Heart right ventricle (tissue), 16 donors: ENCODE measurements around the gene ZNF391. TPM values are rescaled to one million over a fixed set of nuclear protein-coding genes. Genes with fewer than 3 reads are reported as not detected.
"Not testable (repeated sequence)": the region's sequence is repeated elsewhere in the genome, so short reads cannot be mapped to it uniquely, and the experiment has no call there.

Experiments used
- ATAC-seq, 8 donors: fragments of 200-7000 bp; cut with Tn5 transposase; one replicate each; pipeline ENCODE4 v1.9.1; 2020; ENCODE audit warnings: mild to moderate bottlenecking in 8 of 8, moderate library complexity in 8 of 8, moderate number of reproducible peaks in 1 of 8
- DNase-seq, 2 donors: peaks; one replicate each; pipeline ENCODE4 v3.0.0-alpha.2; 2020
- H3K27ac ChIP-seq, 10 donors: fragments of 200-600 bp; sonication (generic) in 2 of 10; one replicate each; pipeline versions ENCODE4 v1.5.0 to v1.8.0; 2020 to 2022; ENCODE audit warnings: mild to moderate bottlenecking in 3 of 10
- H3K27me3 ChIP-seq, 7 donors: fragments of 200-600 bp; one replicate each; pipeline ENCODE4 v1.8.0; 2021 to 2022; ENCODE audit warnings: mild to moderate bottlenecking in 2 of 7
- H3K36me3 ChIP-seq, 9 donors: fragments of 200-600 bp; sonication (generic) in 1 of 9; one replicate each; pipeline versions ENCODE4 v1.5.0 to v1.8.0; 2020 to 2022; ENCODE audit warnings: mild to moderate bottlenecking in 2 of 9
- H3K4me1 ChIP-seq, 9 donors: fragments of 200-600 bp; sonication (generic) in 1 of 9; one replicate each; pipeline versions ENCODE4 v1.5.0 to v1.8.0; 2020 to 2022; ENCODE audit warnings: mild to moderate bottlenecking in 4 of 9
- H3K4me3 ChIP-seq, 10 donors: fragments of 200-600 bp; sonication (generic) in 2 of 10; one replicate each; pipeline versions ENCODE4 v1.5.0 to v1.8.0; 2020 to 2022; ENCODE audit warnings: mild to moderate bottlenecking in 7 of 10, moderate library complexity in 2 of 10
- H3K9me3 ChIP-seq, 11 donors: fragments of 200-600 bp in 10 of 11; sonication (generic) in 2 of 11; one replicate each; pipeline versions ENCODE4 v1.5.0 to v1.8.0; 2013 to 2022; ENCODE audit warnings: mild to moderate bottlenecking in 2 of 11, control low read depth in 1 of 11, moderate library complexity in 1 of 11
- WGBS, 2 donors: extraction: QIAGEN DNeasy Blood & Tissue Kit; methylation state at CpG; one replicate each; pipeline ENCODE4 v1.1.7; 2013; ENCODE audit warnings: inconsistent platforms in 1 of 2; 5-methylcytosine and 5-hydroxymethylcytosine counted together
- intact Hi-C, 10 donors: fragments of 100-400 bp; cut with DNase I; formaldehyde crosslinking; loops; one replicate each; pipeline versions ENCODE4 v1.11.1 to v1.14.2; 2022
- polyA plus RNA-seq, 2 donors: library from polyadenylated mRNA; stranded (reverse); fragments of 200-250 nt; gene quantifications; one replicate each; pipeline ENCODE4 v1.2.3, GENCODE V29; 2013
- total RNA-seq, 10 donors: library from RNA; stranded (reverse); fragmentation: NEBNext Ultra II Directional in 3 of 10; extraction: Animal tissue kit (Norgen Biotek cat#: 25700) in 3 of 10; gene quantifications; one replicate each; pipeline versions ENCODE4 v1.2.1 to v1.2.4, GENCODE V29; 2021 to 2023
- TF ChIP-seq, protein P1 (sequence below), 9 donors: fragments of 200-600 bp; sonication (generic) in 2 of 9; IDR thresholded peaks; one replicate each; pipeline versions ENCODE4 v1.5.0 to v1.8.0; 2021 to 2022; ENCODE audit warnings: antibody characterized with exemption in 9 of 9, mild to moderate bottlenecking in 5 of 9, moderate library complexity in 1 of 9
- donor health status: Arrhythmogenic right ventricular cardiomyopathy.
- donor health status: ischemic (EF 13 %, LVEDD 7.1; RV severe dilation, severe dysfunction).
- donor health status: healthy with polysubstance abuse.
- donor health status: DM: no; HTN: yes; CAD: no.
- donor health status: DM: no; HTN: no; CAD: no.
- donor health status: ischemic (EF 25% LVEDD 6.9; RV normal size, moderate dysfunction).
- donor health status: ischemic (EF 25% LVEDD 5.7; RV mildly dilated, moderate dysfunction).
- donor health status: healthy.
- donor health status: DM: yes; HTN: yes; CAD: no.
- donor health status: Ischemic cardiomyopathy.
- donor health status: ischemic (EF 35%, LVEDD 5.7; RV mildly dilated, moderate dysfunction).
- donor health status: nonischemic (EF 11% LVEDD 7.7; RV severe dilation, severe dysfunction).
- donor health status: DM: yes; HTN: yes; CAD: no.
- donor health status: PGD.
- donor health status: ischemic (EF 29% LVEDD 5.4; RV normal size, mild dysfunction).
- donor health status: nonischemic (EF 23%, LVEDD 6.1; RV moderate dilation, normal function).

The ZNF391 gene
- total and polyA plus RNA-seq, 12 donors, result 0.46 to 1.8 (median 1.1) TPM

DNA sequence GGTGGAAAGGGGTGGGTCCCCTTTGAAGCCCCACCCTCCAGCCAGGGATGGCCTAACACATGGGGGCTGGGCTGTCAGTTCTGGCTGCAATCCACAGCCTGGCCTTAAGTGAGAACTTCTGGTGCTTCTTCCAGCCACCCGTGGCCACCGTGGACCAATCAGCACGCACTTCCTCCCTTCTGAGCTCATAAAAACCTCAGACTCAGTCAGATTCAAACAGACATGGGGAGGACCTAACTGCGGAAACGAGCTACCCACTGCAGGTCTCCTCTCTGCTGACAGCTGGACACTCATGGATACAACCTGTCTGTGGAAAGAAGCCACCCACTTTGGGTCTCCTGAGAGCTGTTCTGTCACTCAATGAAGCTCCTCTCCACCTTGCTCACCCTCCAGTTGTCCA, 20.4 kb upstream of the ZNF391 start:
- intact Hi-C loops, result no loop called here
- peaks cover 0 to 10% (median 0%) of the 10 kb centered on the region in 11 donors for H3K9me3 ChIP-seq
- no peak overlapping the region for H3K4me3 ChIP-seq
- TF ChIP-seq, protein P1, sequence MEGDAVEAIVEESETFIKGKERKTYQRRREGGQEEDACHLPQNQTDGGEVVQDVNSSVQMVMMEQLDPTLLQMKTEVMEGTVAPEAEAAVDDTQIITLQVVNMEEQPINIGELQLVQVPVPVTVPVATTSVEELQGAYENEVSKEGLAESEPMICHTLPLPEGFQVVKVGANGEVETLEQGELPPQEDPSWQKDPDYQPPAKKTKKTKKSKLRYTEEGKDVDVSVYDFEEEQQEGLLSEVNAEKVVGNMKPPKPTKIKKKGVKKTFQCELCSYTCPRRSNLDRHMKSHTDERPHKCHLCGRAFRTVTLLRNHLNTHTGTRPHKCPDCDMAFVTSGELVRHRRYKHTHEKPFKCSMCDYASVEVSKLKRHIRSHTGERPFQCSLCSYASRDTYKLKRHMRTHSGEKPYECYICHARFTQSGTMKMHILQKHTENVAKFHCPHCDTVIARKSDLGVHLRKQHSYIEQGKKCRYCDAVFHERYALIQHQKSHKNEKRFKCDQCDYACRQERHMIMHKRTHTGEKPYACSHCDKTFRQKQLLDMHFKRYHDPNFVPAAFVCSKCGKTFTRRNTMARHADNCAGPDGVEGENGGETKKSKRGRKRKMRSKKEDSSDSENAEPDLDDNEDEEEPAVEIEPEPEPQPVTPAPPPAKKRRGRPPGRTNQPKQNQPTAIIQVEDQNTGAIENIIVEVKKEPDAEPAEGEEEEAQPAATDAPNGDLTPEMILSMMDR (IDR thresholded peaks at IDR 0.05), result no peak
- DNase-seq (no peak), ATAC-seq (no peak)
- H3K27ac ChIP-seq, result no peak overlapping the region
- peaks cover 0 to 45% (median 0%) of the 10 kb centered on the region in 9 donors for H3K36me3 ChIP-seq
- no peaks in the 10 kb centered on the region for H3K27me3 ChIP-seq
- no peaks in the 10 kb centered on the region for H3K4me1 ChIP-seq
- WGBS, 2 donors, result 88 to 93% methylated on average over 5 of the region's 5 CpGs

DNA sequence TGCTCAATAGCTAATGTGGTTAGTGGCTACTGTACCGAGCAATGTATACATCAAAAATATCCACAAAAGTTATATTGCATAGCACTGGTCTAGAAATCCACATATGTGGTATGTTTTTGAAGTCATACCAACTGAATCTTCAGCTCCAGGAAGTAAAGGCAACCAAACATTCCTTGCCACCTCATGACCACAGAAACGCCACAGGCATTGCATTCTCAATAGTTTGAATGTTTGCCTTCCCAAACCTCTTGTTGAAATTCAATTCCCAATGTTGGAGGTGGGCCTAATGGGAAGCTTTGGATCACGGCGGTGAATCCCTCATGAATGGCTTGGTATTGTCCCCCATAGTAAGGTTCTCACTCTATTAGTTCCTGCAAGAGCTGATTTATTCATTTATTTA, 18.2 kb upstream of the ZNF391 start:
- Histone ChIP-seq H3K36me3 (peaks cover 0 to 25% (median 0%) of the 10 kb centered on the region in 9 donors), H3K4me1 (peaks cover 0 to 13% (median 6%) of the 10 kb centered on the region in 9 donors), H3K27ac (no peak overlapping the region), H3K27me3 (peaks cover 0 to 7% (median 0%) of the 10 kb centered on the region in 7 donors), H3K4me3 (no peak overlapping the region), H3K9me3 (peaks cover 0 to 10% (median 0%) of the 10 kb centered on the region in 11 donors)
- DNase-seq (no peak), ATAC-seq (no peak)
- 90 to 92% methylated on average over 4 of the region's 4 CpGs for WGBS, 2 donors
- TF ChIP-seq, protein P1 (IDR thresholded peaks at IDR 0.05), result no peak
- intact Hi-C loops, result no loop called here

DNA sequence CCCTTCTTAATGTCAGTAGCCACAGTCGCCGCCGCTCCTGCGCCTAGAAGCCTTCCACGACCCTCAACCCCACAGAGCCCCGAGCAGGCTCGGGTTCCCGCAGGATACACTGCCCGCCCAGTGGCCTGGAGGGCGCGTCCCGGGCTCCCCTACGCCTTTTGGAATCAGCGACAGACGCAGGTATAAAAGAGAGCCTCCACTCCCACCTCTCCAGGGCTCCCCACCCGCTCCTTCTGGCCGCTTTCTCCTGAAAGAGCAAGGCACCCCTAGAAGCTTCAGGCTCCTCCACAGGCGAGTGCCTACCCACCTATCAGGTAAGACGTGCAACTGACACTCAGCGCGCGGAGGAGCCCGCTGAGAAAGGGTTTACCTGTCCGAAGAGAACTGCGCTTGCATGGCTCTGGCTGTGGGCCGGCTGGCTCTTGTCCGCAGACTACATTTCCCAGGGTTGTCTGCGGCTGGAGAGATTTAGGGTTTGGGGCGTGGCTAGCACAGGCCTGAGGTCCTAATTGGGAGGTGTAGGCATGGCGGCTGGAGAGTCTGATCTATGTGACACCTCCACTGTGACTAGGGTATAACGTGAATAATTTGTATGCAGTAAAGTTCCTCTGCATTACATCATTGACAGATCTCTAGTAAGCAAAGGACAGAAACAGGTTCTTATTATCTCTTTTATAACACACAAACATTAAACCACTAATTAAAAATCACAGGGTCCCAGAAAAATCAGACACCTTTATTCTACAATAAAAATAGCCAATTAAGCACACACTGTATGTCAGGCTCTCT, 13.5 kb upstream of the ZNF391 start:
- peaks cover 0 to 7% (median 0%) of the 10 kb centered on the region in 7 donors for H3K27me3 ChIP-seq
- H3K36me3 ChIP-seq, result no peaks in the 10 kb centered on the region
- DNase-seq (peak; percentile 66 to 79), ATAC-seq (peak; percentile 98 to 100 (median 100))
- TF ChIP-seq, protein P1 (IDR thresholded peaks at IDR 0.05), result no peak
- peaks cover 0 to 17% (median 6%) of the 10 kb centered on the region in 9 donors for H3K4me1 ChIP-seq
- H3K27ac ChIP-seq, result peak overlapping the region in 7 of 10 donors; percentile 22 to 65 (median 38)
- intact Hi-C loops, result no loop called here
- 0 to 1% methylated on average over 31 of the region's 31 CpGs for WGBS, 2 donors
- no peaks in the 10 kb centered on the region for H3K9me3 ChIP-seq
- peak overlapping the region; percentile 46 to 88 (median 70) for H3K4me3 ChIP-seq

DNA sequence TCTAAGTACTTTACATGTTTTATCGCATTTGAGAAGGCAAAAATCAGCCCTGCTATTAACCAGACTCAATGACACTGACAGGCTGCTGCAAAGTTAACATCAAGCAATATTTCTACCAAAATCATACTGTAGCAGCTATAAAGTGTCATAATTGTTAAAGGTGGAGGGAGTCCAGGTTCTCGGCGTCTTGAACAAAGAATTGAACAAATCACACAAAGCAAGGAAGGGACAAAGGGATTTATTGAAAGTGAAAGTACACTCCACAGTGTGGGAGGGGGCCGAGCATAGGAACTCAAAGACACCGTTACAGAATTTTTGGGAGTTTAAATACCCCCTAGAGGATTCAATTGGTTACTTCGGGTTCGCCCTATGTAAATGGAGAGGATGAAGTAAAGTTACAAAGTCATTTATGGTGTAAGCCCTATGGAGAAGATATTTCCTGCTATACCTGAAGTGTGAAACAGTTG, 12.9 kb upstream of the ZNF391 start:
- intact Hi-C loops, result no loop called here
- TF ChIP-seq, protein P1 (IDR thresholded peaks at IDR 0.05), result no peak
- DNase-seq (no peak), ATAC-seq (peak in 1 of 8 donors; percentile 29)
- H3K27me3 ChIP-seq, result peaks cover 0 to 7% (median 0%) of the 10 kb centered on the region in 7 donors
- peaks cover 0 to 17% (median 6%) of the 10 kb centered on the region in 9 donors for H3K4me1 ChIP-seq
- 40 to 55% methylated on average over 7 of the region's 7 CpGs for WGBS, 2 donors
- no peaks in the 10 kb centered on the region for H3K36me3 ChIP-seq
- no peaks in the 10 kb centered on the region for H3K9me3 ChIP-seq
- H3K4me3 ChIP-seq, result peak overlapping the region in 8 of 10 donors; percentile 63 to 88 (median 71)
- peak overlapping the region in 1 of 10 donors; percentile 30 for H3K27ac ChIP-seq

DNA sequence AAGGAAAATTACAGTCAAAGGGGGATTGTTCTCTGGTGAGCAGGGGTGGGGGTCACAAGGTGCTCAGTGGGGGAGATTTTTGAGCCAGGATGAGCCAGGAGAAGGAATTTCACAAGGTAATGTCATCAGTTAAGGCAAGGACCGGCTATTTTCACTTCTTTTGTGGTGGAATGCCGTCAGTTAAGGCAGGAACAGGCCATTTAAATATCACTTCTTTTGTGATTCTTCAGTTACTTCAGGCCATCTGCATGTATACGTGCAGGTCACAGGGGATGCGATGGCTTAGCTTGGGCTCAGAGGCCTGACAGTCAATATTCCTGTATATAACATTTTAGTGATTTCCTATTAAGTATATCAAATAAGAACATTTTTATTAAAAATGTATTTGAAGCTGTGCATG, 10.2 kb upstream of the ZNF391 start:
- DNase-seq, H3K36me3 ChIP-seq, H3K4me3 ChIP-seq, ATAC-seq, H3K27ac ChIP-seq, intact Hi-C loops: not testable (repeated sequence)
- peaks cover 0 to 10% (median 0%) of the 10 kb centered on the region in 11 donors for H3K9me3 ChIP-seq
- peaks cover 0 to 17% (median 6%) of the 10 kb centered on the region in 9 donors for H3K4me1 ChIP-seq
- 57% methylated on average over 4 of the region's 4 CpGs for WGBS, 2 donors
- H3K27me3 ChIP-seq, result peaks cover 0 to 12% (median 0%) of the 10 kb centered on the region in 7 donors

DNA sequence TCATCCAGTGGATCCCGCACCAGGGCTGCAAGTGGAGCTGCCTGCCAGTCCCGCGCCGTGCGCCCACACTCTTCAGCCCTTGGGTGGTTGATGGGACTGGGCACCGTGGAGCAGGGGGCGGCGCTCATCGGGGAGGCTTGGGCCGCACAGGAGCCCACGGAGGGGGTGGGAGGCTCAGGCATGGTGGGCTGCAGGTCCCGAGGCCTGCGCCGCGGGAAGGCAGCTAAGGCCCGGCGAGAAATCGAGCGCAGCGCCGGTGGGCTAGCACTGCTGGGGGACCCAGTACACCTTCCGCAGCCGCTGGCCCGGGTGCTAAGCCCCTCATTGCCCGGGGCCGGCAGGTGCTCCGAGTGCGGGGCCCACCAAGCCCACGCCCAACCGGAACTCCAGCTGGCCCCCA, 7.6 kb upstream of the ZNF391 start:
- DNase-seq, H3K4me3 ChIP-seq, H3K36me3 ChIP-seq, intact Hi-C loops, ATAC-seq, H3K27ac ChIP-seq, H3K4me1 ChIP-seq: not testable (repeated sequence)
- peaks cover 0 to 12% (median 0%) of the 10 kb centered on the region in 7 donors for H3K27me3 ChIP-seq
- H3K9me3 ChIP-seq, result peaks cover 0 to 11% (median 0%) of the 10 kb centered on the region in 11 donors
- WGBS, 2 donors, result 94 to 95% methylated on average over 29 to 30 of the region's 30 CpGs
